ENCODE results near the gene TMPRSS13.

GRCh38 chr11:117883063-117883462 lies 46.1 kb downstream of the TMPRSS13 start:
- TF ChIP-seq EZH2phosphoT487 (IDR thresholded peaks at IDR 0.05; ENCODE audit: insufficient read depth, low read depth) (no peak), EZH2 (IDR thresholded peaks at IDR 0.05; ENCODE audit: insufficient read depth, poor library complexity, severe bottlenecking) (no peak)
